ENCODE data around the gene C1QL4.

The C1QL4 gene

DNA sequence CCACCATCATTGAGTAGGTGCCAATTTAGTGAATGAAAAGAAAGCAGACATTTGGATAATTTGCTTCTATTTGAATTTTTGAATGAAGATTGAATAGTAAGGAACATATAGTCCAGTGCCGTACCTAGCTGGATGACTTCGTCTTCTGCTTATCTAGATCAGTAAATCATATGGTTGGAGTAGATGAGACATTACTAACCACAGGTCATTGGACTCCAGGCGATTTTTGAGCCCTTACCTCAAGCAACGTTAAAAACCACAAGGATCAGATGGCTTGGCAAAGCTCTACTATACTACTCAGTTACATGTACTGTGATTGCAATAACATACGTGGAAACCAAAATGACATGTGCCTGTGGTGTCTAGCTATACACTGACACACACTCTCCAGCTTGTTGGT, 28.6 kb upstream of the C1QL4 start:
- no peak overlapping the region for H3K4me3 ChIP-seq (ENCODE audit: low read length)
- no peak overlapping the region for H3K27ac ChIP-seq (ENCODE audit: low read depth, low read length)
- TF ChIP-seq, protein P1, sequence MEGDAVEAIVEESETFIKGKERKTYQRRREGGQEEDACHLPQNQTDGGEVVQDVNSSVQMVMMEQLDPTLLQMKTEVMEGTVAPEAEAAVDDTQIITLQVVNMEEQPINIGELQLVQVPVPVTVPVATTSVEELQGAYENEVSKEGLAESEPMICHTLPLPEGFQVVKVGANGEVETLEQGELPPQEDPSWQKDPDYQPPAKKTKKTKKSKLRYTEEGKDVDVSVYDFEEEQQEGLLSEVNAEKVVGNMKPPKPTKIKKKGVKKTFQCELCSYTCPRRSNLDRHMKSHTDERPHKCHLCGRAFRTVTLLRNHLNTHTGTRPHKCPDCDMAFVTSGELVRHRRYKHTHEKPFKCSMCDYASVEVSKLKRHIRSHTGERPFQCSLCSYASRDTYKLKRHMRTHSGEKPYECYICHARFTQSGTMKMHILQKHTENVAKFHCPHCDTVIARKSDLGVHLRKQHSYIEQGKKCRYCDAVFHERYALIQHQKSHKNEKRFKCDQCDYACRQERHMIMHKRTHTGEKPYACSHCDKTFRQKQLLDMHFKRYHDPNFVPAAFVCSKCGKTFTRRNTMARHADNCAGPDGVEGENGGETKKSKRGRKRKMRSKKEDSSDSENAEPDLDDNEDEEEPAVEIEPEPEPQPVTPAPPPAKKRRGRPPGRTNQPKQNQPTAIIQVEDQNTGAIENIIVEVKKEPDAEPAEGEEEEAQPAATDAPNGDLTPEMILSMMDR (IDR thresholded peaks at IDR 0.05; ENCODE audit: low read depth, low read length, poor library complexity, severe bottlenecking): no peak
- TF ChIP-seq EZH2phosphoT487 (IDR thresholded peaks at IDR 0.05; ENCODE audit: borderline replicate concordance, low read length): no peak
- H3K9me3 ChIP-seq (ENCODE audit: control insufficient read depth, insufficient read depth, low read length): no peaks in the 10 kb centered on the region
- H3K79me2 ChIP-seq (ENCODE audit: control insufficient read depth, low read length): peaks cover 30% of the 10 kb centered on the region
- no peaks in the 10 kb centered on the region for H3K9me2 ChIP-seq (replicated peaks; ENCODE audit: control insufficient read depth, low read length)
- peak overlapping the region; percentile 96 for H3K4me2 ChIP-seq (ENCODE audit: low read length)
- peaks cover 33% of the 10 kb centered on the region for H3K4me1 ChIP-seq (ENCODE audit: control insufficient read depth, low read length)
- H3K27me3 ChIP-seq (ENCODE audit: control insufficient read depth, low read length): no peaks in the 10 kb centered on the region
- no peaks in the 10 kb centered on the region for H4K20me1 ChIP-seq (ENCODE audit: control insufficient read depth, insufficient read depth, low read depth, low read length)
- H3K36me3 ChIP-seq (ENCODE audit: control insufficient read depth, low read length): peaks cover 2% of the 10 kb centered on the region; the same call in 1 of the 2 replicates
- H3F3A ChIP-seq (ENCODE audit: control insufficient read depth, insufficient read depth): peaks cover 17% of the 10 kb centered on the region

DNA sequence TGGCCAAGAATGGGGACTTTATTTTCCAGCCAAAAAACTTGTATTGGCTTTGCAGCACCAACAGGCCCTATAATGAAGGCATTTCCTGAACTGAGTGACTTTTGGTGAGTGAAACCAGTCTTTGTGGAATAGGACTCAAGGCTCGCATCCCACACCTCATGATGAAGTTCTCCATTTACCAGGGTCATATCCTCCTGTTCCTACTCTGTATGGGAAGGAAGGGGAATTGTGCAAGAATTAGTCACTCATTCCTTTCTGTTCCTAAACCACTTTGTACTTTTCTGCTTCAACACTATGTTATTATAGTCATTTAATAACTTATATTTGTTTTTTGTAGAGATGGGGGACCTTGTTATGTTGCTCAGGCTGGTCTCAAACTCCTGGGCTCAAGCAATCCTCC, 28.0 kb upstream of the C1QL4 start:
- Histone ChIP-seq H3K27me3 (ENCODE audit: control insufficient read depth, low read length) (no peaks in the 10 kb centered on the region), H3K27ac (ENCODE audit: low read depth, low read length) (no peak overlapping the region), H4K20me1 (ENCODE audit: control insufficient read depth, insufficient read depth, low read depth, low read length) (no peaks in the 10 kb centered on the region), H3K9me3 (ENCODE audit: control insufficient read depth, insufficient read depth, low read length) (no peaks in the 10 kb centered on the region), H3K36me3 (ENCODE audit: control insufficient read depth, low read length) (no peaks in the 10 kb centered on the region), H3K4me1 (ENCODE audit: control insufficient read depth, low read length) (peaks cover 28% of the 10 kb centered on the region), H3K4me3 (ENCODE audit: low read length) (no peak overlapping the region), H3F3A (ENCODE audit: control insufficient read depth, insufficient read depth) (peaks cover 13% of the 10 kb centered on the region), H3K79me2 (ENCODE audit: control insufficient read depth, low read length) (peaks cover 25% of the 10 kb centered on the region), H3K9me2 (replicated peaks; ENCODE audit: control insufficient read depth, low read length) (no peaks in the 10 kb centered on the region), H3K4me2 (ENCODE audit: low read length) (no peak overlapping the region)
- TF ChIP-seq, protein P1 (IDR thresholded peaks at IDR 0.05; ENCODE audit: low read depth, low read length, poor library complexity, severe bottlenecking): no peak
- no peak for TF ChIP-seq EZH2phosphoT487 (IDR thresholded peaks at IDR 0.05; ENCODE audit: borderline replicate concordance, low read length)

DNA sequence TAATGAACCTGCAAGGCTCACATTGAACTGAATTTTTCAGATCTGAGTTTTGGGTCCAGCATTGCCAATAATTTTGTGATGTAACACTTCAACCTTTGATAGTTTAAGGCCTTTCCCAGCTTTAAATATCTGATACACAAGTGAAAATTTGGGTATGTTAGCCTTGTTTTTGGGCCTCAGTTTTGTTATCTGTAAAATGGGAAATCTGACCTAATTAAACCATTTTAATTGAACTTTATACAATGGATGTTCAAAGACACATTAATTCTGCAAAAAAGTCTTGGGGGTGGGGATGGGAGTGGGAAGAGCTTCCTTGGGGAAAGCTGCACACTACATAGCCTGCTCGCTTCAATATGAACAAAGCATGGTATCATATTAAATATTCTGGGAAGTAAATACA, 25.1 kb upstream of the C1QL4 start:
- H3K79me2 ChIP-seq (ENCODE audit: control insufficient read depth, low read length): no peaks in the 10 kb centered on the region
- H3K4me1 ChIP-seq (ENCODE audit: control insufficient read depth, low read length): peaks cover 8% of the 10 kb centered on the region
- no peak overlapping the region for H3K4me2 ChIP-seq (ENCODE audit: low read length)
- no peaks in the 10 kb centered on the region for H3K9me3 ChIP-seq (ENCODE audit: control insufficient read depth, insufficient read depth, low read length)
- peaks cover 2% of the 10 kb centered on the region; the same call in 1 of the 2 replicates for H3K27me3 ChIP-seq (ENCODE audit: control insufficient read depth, low read length)
- TF ChIP-seq EZH2phosphoT487 (IDR thresholded peaks at IDR 0.05; ENCODE audit: borderline replicate concordance, low read length): no peak
- TF ChIP-seq, protein P1 (IDR thresholded peaks at IDR 0.05; ENCODE audit: low read depth, low read length, poor library complexity, severe bottlenecking): no peak
- no peaks in the 10 kb centered on the region for H4K20me1 ChIP-seq (ENCODE audit: control insufficient read depth, insufficient read depth, low read depth, low read length)
- H3K4me3 ChIP-seq (ENCODE audit: low read length): no peak overlapping the region
- H3K27ac ChIP-seq (ENCODE audit: low read depth, low read length): no peak overlapping the region
- no peaks in the 10 kb centered on the region for H3F3A ChIP-seq (ENCODE audit: control insufficient read depth, insufficient read depth)
- no peaks in the 10 kb centered on the region for H3K9me2 ChIP-seq (replicated peaks; ENCODE audit: control insufficient read depth, low read length)
- H3K36me3 ChIP-seq (ENCODE audit: control insufficient read depth, low read length): no peaks in the 10 kb centered on the region
